ENCODE measurements around the gene DHRS3.

DNA sequence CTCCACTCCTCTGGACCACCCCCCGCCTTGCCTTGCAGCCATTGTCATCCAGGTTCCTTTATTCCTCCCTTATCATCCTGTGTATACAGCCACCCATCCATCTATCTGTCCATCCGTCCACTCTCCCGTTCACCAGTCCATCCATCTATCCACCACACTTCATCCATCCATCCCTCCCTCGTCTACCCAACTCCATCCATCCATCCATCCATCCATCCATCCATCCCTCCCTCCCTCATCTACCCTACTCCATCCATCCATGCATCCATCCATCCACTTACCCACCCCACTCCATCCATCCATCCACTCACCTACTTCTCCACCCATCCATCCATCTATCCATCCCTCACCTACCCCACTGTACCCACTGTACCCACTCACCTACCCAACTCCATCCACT is 35.4 kb downstream of the DHRS3 start:
- no peak for TF ChIP-seq CTCF (IDR thresholded peaks at IDR 0.05)
- no peak for TF ChIP-seq POLR2A (IDR thresholded peaks at IDR 0.05)
